HepG2 (cell line): Measurements from ENCODE around the gene SNHG17. TPM values are rescaled to one million over a fixed set of nuclear protein-coding genes. Genes with fewer than 3 reads are reported as not detected.

Experiments used
- ASH2L ChIP-seq: fragments of 300-600, 200-600 bp; sonication (generic); IDR thresholded peaks from 2 replicates; pipeline ENCODE4 v1.7.0; 2017; ENCODE audit warnings: low read depth, mild to moderate bottlenecking, moderate library complexity, mixed read lengths, low read length; ENCODE audit not compliant: insufficient read length
- CREBL2 ChIP-seq: sonication (generic); formaldehyde crosslinking; IDR thresholded peaks from 2 replicates; pipeline ENCODE4 v1.8.1; 2023; ENCODE audit warnings: missing genetic modification reagents, mild to moderate bottlenecking, borderline replicate concordance
- CSRNP1 ChIP-seq: sonication (generic); formaldehyde crosslinking; IDR thresholded peaks from 2 replicates; pipeline ENCODE4 v1.8.1; 2023; ENCODE audit warnings: mild to moderate bottlenecking, missing genetic modification reagents
- ELF3 ChIP-seq: IDR thresholded peaks from 2 replicates; pipeline ENCODE4 v1.6.1; 2016; ENCODE audit warnings: missing genetic modification reagents, missing compliant biosample characterization
- ETV5 ChIP-seq: IDR thresholded peaks from 2 replicates; pipeline ENCODE4 v1.6.1; 2018; ENCODE audit warnings: missing biosample characterization, missing genetic modification reagents, inconsistent platforms, borderline replicate concordance
- FOSL2 ChIP-seq: sonication (generic); formaldehyde crosslinking; IDR thresholded peaks from 2 replicates; pipeline ENCODE4 v1.4.0; 2020; ENCODE audit warnings: missing genetic modification reagents
- FOXA1 ChIP-seq, 2 experiments: fragments of 450-650 bp in 1 of 2; sonication (generic) in 1 of 2; formaldehyde crosslinking in 1 of 2; IDR thresholded peaks; 2 replicates each; pipeline versions ENCODE4 v1.4.0 to v1.6.1; 2016 to 2020; ENCODE audit warnings: missing genetic modification reagents in 1 of 2
- PHF8 ChIP-seq: sonication (generic); formaldehyde crosslinking; IDR thresholded peaks from 2 replicates; pipeline ENCODE4 v1.5.0; 2020; ENCODE audit warnings: missing genetic modification reagents
- SMYD3 ChIP-seq: sonication (generic); formaldehyde crosslinking; IDR thresholded peaks from 2 replicates; pipeline ENCODE4 v1.8.1; 2023; ENCODE audit warnings: mild to moderate bottlenecking, missing genetic modification reagents
- SOX6 ChIP-seq, 2 experiments: fragments of 450-650 bp in 1 of 2; sonication (generic) in 1 of 2; formaldehyde crosslinking in 1 of 2; IDR thresholded peaks; 2 replicates each; pipeline versions ENCODE4 v1.4.0 to v1.6.1; 2017 to 2020; ENCODE audit warnings: antibody characterized with exemption in 1 of 2, mild to moderate bottlenecking in 1 of 2, missing genetic modification reagents in 1 of 2
- SPEN ChIP-seq: sonication (generic); formaldehyde crosslinking; IDR thresholded peaks from 2 replicates; pipeline ENCODE4 v1.5.1; 2020; ENCODE audit warnings: low read depth, mild to moderate bottlenecking, missing genetic modification reagents
- ZBTB25 ChIP-seq: IDR thresholded peaks from 2 replicates; pipeline ENCODE4 v1.6.1; 2018; ENCODE audit warnings: missing genetic modification reagents
- ZFYVE20 ChIP-seq: sonication (generic); formaldehyde crosslinking; IDR thresholded peaks from 2 replicates; pipeline ENCODE4 v1.8.0; 2023; ENCODE audit warnings: low read depth, mild to moderate bottlenecking, moderate library complexity, missing genetic modification reagents, borderline replicate concordance
- ZMYM2 ChIP-seq: sonication (generic); formaldehyde crosslinking; IDR thresholded peaks from 2 replicates; pipeline ENCODE4 v1.8.0; 2022; ENCODE audit warnings: mild to moderate bottlenecking, missing genetic modification reagents
- ZNF24 ChIP-seq: fragments of 450-650 bp; IDR thresholded peaks from 2 replicates; pipeline ENCODE4 v1.6.1; 2017; ENCODE audit warnings: antibody characterized with exemption, mild to moderate bottlenecking
- ZNF556 ChIP-seq: sonication (generic); formaldehyde crosslinking; IDR thresholded peaks from 2 replicates; pipeline ENCODE4 v1.4.0; 2020; ENCODE audit warnings: mild to moderate bottlenecking, missing genetic modification reagents, borderline replicate concordance
- ZNF598 ChIP-seq: sonication (generic); formaldehyde crosslinking; IDR thresholded peaks from 2 replicates; pipeline ENCODE4 v1.5.1; 2020; ENCODE audit warnings: mild to moderate bottlenecking, missing genetic modification reagents, borderline replicate concordance
- ZNF644 ChIP-seq: IDR thresholded peaks from 2 replicates; pipeline ENCODE4 v1.6.1; 2016; ENCODE audit warnings: low read depth
- polyA plus RNA-seq, 8 experiments: library from polyadenylated mRNA; depleted of rRNA in 3 of 8; stranded (reverse) in 7 of 8; unstranded in 1 of 8; fragments of >200 nt; fragmentation: Illumina TruSeq in 4 of 8; extraction: Trizol in 4 of 8; gene quantifications; 2 replicates each; pipeline versions ENCODE4 v1.2.1 to v1.2.3, GENCODE V29; 2011 to 2016; ENCODE audit warnings: low read depth in 4 of 8, missing spikeins in 1 of 8, mixed read lengths in 1 of 8; ENCODE audit not compliant: insufficient read depth in 1 of 8
- total RNA-seq, 5 experiments: library from RNA; depleted of rRNA; stranded (reverse); fragments of >200 nt; fragmentation: Illumina TruSeq; extraction: Trizol; gene quantifications; 2 replicates each; pipeline ENCODE4 v1.2.3, GENCODE V29; 2016; ENCODE audit warnings: low read depth in 1 of 5
- TF ChIP-seq, protein P1 (sequence below): sonication (generic); formaldehyde crosslinking; IDR thresholded peaks from 2 replicates; pipeline ENCODE4 v1.4.0; 2020; ENCODE audit warnings: missing genetic modification reagents, low read depth, mild to moderate bottlenecking, borderline replicate concordance
- TF ChIP-seq, protein P2 (sequence below): sonication (generic); formaldehyde crosslinking; IDR thresholded peaks from 2 replicates; pipeline ENCODE4 v1.5.1; 2020; ENCODE audit warnings: missing genetic modification reagents, mild to moderate bottlenecking, borderline replicate concordance
- TF ChIP-seq, protein P3 (sequence below): sonication (generic); formaldehyde crosslinking; IDR thresholded peaks from 2 replicates; pipeline ENCODE4 v1.5.1; 2020; ENCODE audit warnings: mild to moderate bottlenecking, missing genetic modification reagents, moderate library complexity

Gene SNHG17
- total and polyA plus RNA-seq, 2 of the 13 experiments (the other 11 are each of a cell fraction or from before 2014, with no cell fraction given): 26.2 to 41.2 TPM

DNA sequence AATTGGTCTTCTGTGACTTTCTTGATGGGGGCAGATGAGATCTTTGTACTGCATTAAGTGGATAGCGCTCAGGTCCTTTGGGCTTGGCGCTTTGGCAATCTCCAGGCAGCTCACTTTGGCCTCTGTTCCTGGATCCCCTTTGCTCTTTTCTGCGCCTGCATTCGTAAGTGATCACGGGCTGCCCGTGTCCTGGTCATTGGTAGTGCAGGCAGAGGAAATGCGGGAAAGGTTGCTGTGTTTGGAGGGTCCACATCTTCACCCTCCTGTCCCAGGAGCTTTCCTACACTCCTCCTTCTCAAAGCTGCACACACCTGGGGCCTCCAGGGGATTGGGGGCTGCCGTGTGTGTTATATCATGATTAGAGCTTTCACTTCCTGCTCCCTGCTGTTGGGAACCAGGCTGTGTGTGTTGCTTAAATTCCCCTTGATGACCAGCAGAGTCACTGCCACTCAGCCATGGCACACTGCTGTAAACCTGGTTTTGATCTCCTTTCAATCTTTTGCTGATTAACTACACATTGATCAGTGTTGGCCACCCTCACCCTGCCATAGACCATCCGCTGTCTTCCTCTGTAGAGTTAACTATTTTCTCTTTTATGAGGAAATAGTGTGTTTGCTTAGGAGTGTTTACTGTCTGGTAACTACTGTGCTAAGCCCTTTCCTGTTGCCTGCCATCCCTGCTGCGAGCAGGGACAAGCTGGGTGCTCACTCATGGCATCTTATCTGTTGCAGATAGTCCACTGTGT lies 13.0 kb upstream of the SNHG17 start (continued):
- 0 out of 2 replicates have a peak, but pooled peaks have one; percentile 16 for TF ChIP-seq CSRNP1 (CRISPR knock-in tag)
- TF ChIP-seq, protein P1, sequence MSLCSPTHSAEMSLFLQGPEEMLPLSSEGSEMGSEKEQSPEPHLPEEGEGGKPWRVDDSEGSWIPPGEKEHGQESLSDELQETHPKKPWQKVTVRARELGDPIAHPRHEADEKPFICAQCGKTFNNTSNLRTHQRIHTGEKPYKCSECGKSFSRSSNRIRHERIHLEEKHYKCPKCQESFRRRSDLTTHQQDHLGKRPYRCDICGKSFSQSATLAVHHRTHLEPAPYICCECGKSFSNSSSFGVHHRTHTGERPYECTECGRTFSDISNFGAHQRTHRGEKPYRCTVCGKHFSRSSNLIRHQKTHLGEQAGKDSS (CRISPR knock-in tag): 0 out of 2 replicates have a peak, but pooled peaks have one; percentile 51
- TF ChIP-seq CREBL2 (CRISPR knock-in tag): 0 out of 2 replicates have a peak, but pooled peaks have one; percentile 45
- no peak for TF ChIP-seq SOX6 (IDR thresholded peaks at IDR 0.05)
- peak; percentile 43; the same call in 1 of the 2 replicates for TF ChIP-seq SOX6 (CRISPR knock-in tag; IDR thresholded peaks at IDR 0.05)
- TF ChIP-seq FOSL2 (CRISPR knock-in tag): peak; percentile 61
- no peak for TF ChIP-seq ZNF556 (CRISPR knock-in tag)
- TF ChIP-seq, protein P2, sequence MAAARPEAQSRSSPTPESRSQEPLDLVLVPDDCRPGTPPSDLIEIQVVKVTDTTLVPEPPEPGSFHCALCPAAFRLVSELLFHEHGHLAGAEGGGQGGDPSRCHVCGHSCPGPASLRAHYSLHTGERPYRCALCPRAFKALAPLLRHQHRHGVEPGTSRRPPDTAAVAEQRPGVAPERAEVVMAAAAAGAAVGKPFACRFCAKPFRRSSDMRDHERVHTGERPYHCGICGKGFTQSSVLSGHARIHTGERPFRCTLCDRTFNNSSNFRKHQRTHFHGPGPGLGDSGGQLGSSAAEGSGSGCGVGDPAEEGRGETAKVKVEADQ (CRISPR knock-in tag): 0 out of 2 replicates have a peak, but pooled peaks have one; percentile 65
- peak; percentile 88 for TF ChIP-seq ZBTB25 (CRISPR knock-in tag)
- TF ChIP-seq ZMYM2 (CRISPR knock-in tag): no peak
- TF ChIP-seq ETV5 (CRISPR knock-in tag): peak; percentile 80
- TF ChIP-seq ASH2L: no peak
- peak; percentile 63; the same call in 1 of the 2 replicates for TF ChIP-seq ZNF644
- TF ChIP-seq, protein P3, sequence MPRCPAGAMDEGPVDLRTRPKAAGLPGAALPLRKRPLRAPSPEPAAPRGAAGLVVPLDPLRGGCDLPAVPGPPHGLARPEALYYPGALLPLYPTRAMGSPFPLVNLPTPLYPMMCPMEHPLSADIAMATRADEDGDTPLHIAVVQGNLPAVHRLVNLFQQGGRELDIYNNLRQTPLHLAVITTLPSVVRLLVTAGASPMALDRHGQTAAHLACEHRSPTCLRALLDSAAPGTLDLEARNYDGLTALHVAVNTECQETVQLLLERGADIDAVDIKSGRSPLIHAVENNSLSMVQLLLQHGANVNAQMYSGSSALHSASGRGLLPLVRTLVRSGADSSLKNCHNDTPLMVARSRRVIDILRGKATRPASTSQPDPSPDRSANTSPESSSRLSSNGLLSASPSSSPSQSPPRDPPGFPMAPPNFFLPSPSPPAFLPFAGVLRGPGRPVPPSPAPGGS (CRISPR knock-in tag): 0 out of 2 replicates have a peak, but pooled peaks have one; percentile 46
- TF ChIP-seq ZFYVE20 (CRISPR knock-in tag): no peak
- no peak for TF ChIP-seq ZNF24
- peak; percentile 43; the same call in 1 of the 2 replicates for TF ChIP-seq SMYD3
- TF ChIP-seq ZNF598: peak; percentile 87; the same call in 1 of the 2 replicates
- no peak; the same call in 1 of the 2 replicates for TF ChIP-seq PHF8
- TF ChIP-seq ELF3 (CRISPR knock-in tag): peak; percentile 96
- peak; percentile 32; the same call in 1 of the 2 replicates for TF ChIP-seq SPEN (CRISPR knock-in tag)
- TF ChIP-seq FOXA1 (IDR thresholded peaks at IDR 0.05): 0 out of 2 replicates have a peak, but pooled peaks have one; percentile 34
- peak; percentile 93 for TF ChIP-seq FOXA1 (CRISPR knock-in tag; IDR thresholded peaks at IDR 0.05)
